MM.1S (cell line): ENCODE data around the gene ZDHHC8.

Experiments used
- DNase-seq: peaks from one replicate; pipeline ENCODE4 v3.0.0-alpha.2; 2015
- H2AFZ ChIP-seq: fragments of 300-600 bp; sonication (generic); 2 replicates; pipeline ENCODE4 v1.6.0; 2016; ENCODE audit warnings: antibody characterized with exemption, low read length
- H3F3A ChIP-seq: fragments of 300-600 bp; sonication (generic); 2 replicates; pipeline ENCODE4 v1.6.1; 2016; ENCODE audit warnings: mild to moderate bottlenecking, antibody characterized with exemption, low read length, moderate library complexity, mixed read lengths; ENCODE audit not compliant: insufficient read depth
- H3K27ac ChIP-seq: fragments of 300-600 bp; sonication (generic); 2 replicates; pipeline ENCODE4 v1.5.1; 2016; ENCODE audit warnings: mild to moderate bottlenecking, low read length
- H3K27me3 ChIP-seq: fragments of 300-600 bp; sonication (generic); replicated peaks from 2 replicates; pipeline ENCODE4 v1.6.0; 2016; ENCODE audit warnings: low read length; ENCODE audit not compliant: insufficient read depth
- H3K36me3 ChIP-seq: fragments of 300-600 bp; sonication (generic); replicated peaks from 2 replicates; pipeline ENCODE4 v1.6.1; 2016; ENCODE audit warnings: mild to moderate bottlenecking, low read length, mixed read lengths; ENCODE audit not compliant: insufficient read depth
- H3K4me1 ChIP-seq: fragments of 300-600 bp; sonication (generic); 2 replicates; pipeline ENCODE4 v1.6.1; 2016; ENCODE audit warnings: low read length, mixed read lengths
- H3K4me2 ChIP-seq: fragments of 300-600 bp; sonication (generic); 2 replicates; pipeline ENCODE4 v1.6.0; 2016; ENCODE audit warnings: low read depth, low read length
- H3K4me3 ChIP-seq: fragments of 300-600 bp; sonication (generic); 2 replicates; pipeline ENCODE4 v1.5.1; 2016; ENCODE audit warnings: low read length, mixed read lengths
- H3K79me2 ChIP-seq: fragments of 300-600 bp; sonication (generic); 2 replicates; pipeline ENCODE4 v1.6.1; 2016; ENCODE audit warnings: mixed run types, low read length, mixed read lengths
- H3K9ac ChIP-seq: fragments of 300-600 bp; sonication (generic); 2 replicates; pipeline ENCODE4 v1.6.1; 2016; ENCODE audit warnings: low read length, mixed read lengths
- H3K9me2 ChIP-seq: fragments of 300-600 bp; sonication (generic); replicated peaks from 2 replicates; pipeline ENCODE4 v1.6.1; 2016; ENCODE audit warnings: mild to moderate bottlenecking, low read length, mixed read lengths; ENCODE audit not compliant: insufficient read depth
- H3K9me3 ChIP-seq: fragments of 300-600 bp; sonication (generic); replicated peaks from 2 replicates; pipeline ENCODE4 v1.6.1; 2016; ENCODE audit warnings: mild to moderate bottlenecking, low read length, mixed read lengths; ENCODE audit not compliant: insufficient read depth
- H4K20me1 ChIP-seq: fragments of 300-600 bp; sonication (generic); 2 replicates; pipeline ENCODE4 v1.6.1; 2016; ENCODE audit warnings: mild to moderate bottlenecking, low read length, moderate library complexity, mixed read lengths; ENCODE audit not compliant: insufficient read depth
- EZH2 ChIP-seq: fragments of 300-600 bp; sonication (generic); optimal IDR thresholded peaks from 2 replicates; pipeline ENCODE3; 2017; ENCODE audit warnings: low read depth, mild to moderate bottlenecking, antibody characterized with exemption, low read length, mixed read lengths
- EZH2phosphoT487 ChIP-seq: fragments of 300-600 bp; sonication (generic); IDR thresholded peaks from 2 replicates; pipeline ENCODE4 v1.6.1; 2018; ENCODE audit warnings: antibody characterized with exemption, low read length
- TF ChIP-seq, protein P1 (sequence below): fragments of 300-600 bp; sonication (generic); IDR thresholded peaks from 2 replicates; pipeline ENCODE4 v1.5.1; 2016; ENCODE audit warnings: antibody characterized with exemption, low read length, mixed read lengths

Gene ZDHHC8

DNA sequence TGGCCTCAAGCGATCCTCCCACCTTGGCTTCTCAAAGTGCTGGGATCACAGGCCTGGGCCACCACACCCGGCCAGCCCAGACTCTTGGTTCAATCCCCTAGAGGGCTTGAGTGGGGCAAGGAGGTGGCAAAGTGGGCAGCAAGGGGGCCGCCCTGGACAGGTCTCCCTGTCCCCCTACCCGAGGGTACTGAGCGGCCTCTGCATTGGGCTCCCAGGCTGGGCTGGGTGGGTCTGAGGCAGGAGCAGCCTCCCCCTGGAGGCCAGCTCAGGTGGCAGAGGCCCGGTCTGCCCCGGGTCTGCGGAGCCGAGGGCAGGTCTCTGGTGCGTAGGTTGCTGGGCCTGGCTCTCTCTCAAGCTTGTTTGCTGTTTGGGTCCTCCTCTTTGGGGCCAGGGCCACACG is 41.6 kb downstream of the ZDHHC8 start:
- Histone ChIP-seq H3K9ac (no peak overlapping the region), H2AFZ (no peak overlapping the region), H3K27me3 (peaks cover 96% of the 10 kb centered on the region), H3F3A (no peaks in the 10 kb centered on the region), H3K4me2 (no peak overlapping the region), H3K4me1 (no peaks in the 10 kb centered on the region), H3K36me3 (no peaks in the 10 kb centered on the region), H3K9me3 (no peaks in the 10 kb centered on the region), H3K79me2 (no peaks in the 10 kb centered on the region), H4K20me1 (no peaks in the 10 kb centered on the region), H3K4me3 (no peak overlapping the region), H3K27ac (no peak overlapping the region), H3K9me2 (no peaks in the 10 kb centered on the region)
- DNase-seq = no peak
- TF ChIP-seq, protein P1, sequence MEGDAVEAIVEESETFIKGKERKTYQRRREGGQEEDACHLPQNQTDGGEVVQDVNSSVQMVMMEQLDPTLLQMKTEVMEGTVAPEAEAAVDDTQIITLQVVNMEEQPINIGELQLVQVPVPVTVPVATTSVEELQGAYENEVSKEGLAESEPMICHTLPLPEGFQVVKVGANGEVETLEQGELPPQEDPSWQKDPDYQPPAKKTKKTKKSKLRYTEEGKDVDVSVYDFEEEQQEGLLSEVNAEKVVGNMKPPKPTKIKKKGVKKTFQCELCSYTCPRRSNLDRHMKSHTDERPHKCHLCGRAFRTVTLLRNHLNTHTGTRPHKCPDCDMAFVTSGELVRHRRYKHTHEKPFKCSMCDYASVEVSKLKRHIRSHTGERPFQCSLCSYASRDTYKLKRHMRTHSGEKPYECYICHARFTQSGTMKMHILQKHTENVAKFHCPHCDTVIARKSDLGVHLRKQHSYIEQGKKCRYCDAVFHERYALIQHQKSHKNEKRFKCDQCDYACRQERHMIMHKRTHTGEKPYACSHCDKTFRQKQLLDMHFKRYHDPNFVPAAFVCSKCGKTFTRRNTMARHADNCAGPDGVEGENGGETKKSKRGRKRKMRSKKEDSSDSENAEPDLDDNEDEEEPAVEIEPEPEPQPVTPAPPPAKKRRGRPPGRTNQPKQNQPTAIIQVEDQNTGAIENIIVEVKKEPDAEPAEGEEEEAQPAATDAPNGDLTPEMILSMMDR = no peak
- TF ChIP-seq EZH2phosphoT487 (no peak), EZH2 (no peak)

GRCh38 chr22:20173772-20174171 is 42.2 kb downstream of the ZDHHC8 start:
- Histone ChIP-seq H3K9me2 (no peaks in the 10 kb centered on the region), H3K9ac (no peak overlapping the region), H3F3A (no peaks in the 10 kb centered on the region), H3K9me3 (no peaks in the 10 kb centered on the region), H3K4me3 (no peak overlapping the region), H3K27ac (no peak overlapping the region), H3K27me3 (peaks cover 96% of the 10 kb centered on the region), H3K36me3 (no peaks in the 10 kb centered on the region), H3K79me2 (no peaks in the 10 kb centered on the region), H4K20me1 (no peaks in the 10 kb centered on the region), H3K4me2 (no peak overlapping the region), H3K4me1 (no peaks in the 10 kb centered on the region), H2AFZ (no peak overlapping the region)
- TF ChIP-seq EZH2phosphoT487 (no peak), EZH2 (no peak)
- TF ChIP-seq, protein P1 = no peak
- DNase-seq = no peak

GRCh38 chr22:20174785-20175596 is 43.4 kb downstream of the ZDHHC8 start:
- TF ChIP-seq, protein P1 = no peak
- TF ChIP-seq EZH2 (no peak), EZH2phosphoT487 (no peak)
- Histone ChIP-seq H2AFZ (no peak overlapping the region), H3K27me3 (peaks cover 96% of the 10 kb centered on the region), H3K9me3 (no peaks in the 10 kb centered on the region), H4K20me1 (no peaks in the 10 kb centered on the region), H3K4me2 (no peak overlapping the region), H3K4me1 (no peaks in the 10 kb centered on the region), H3K9me2 (no peaks in the 10 kb centered on the region), H3K36me3 (no peaks in the 10 kb centered on the region), H3K27ac (no peak overlapping the region), H3K4me3 (no peak overlapping the region), H3K9ac (no peak overlapping the region), H3F3A (no peaks in the 10 kb centered on the region), H3K79me2 (no peaks in the 10 kb centered on the region)
- DNase-seq = no peak
